Keratinocyte (primary cell): Measurements from ENCODE around the gene SFXN3.

ENCODE experiments used
- EZH2 ChIP-seq: IDR thresholded peaks from one replicate; pipeline ENCODE4 v1.6.1; 2012; ENCODE audit warnings: inconsistent platforms, mild to moderate bottlenecking, low read length, moderate library complexity
- TF ChIP-seq, protein P1 (sequence below), 3 experiments: IDR thresholded peaks in 1 of 3; conservative IDR thresholded peaks in 1 of 3; optimal IDR thresholded peaks in 1 of 3; 2 replicates in 2 of 3; 3 replicates in 1 of 3; pipeline versions ENCODE3 to v1.5.1; 2011; ENCODE audit warnings: low read length in 3 of 3, mild to moderate bottlenecking in 3 of 3, moderate library complexity in 2 of 3, control low read depth in 1 of 3, inconsistent platforms in 1 of 3; ENCODE audit not compliant: insufficient read depth in 2 of 3; ENCODE audit errors: extremely low read depth in 1 of 3

- TF ChIP-seq, protein P1, sequence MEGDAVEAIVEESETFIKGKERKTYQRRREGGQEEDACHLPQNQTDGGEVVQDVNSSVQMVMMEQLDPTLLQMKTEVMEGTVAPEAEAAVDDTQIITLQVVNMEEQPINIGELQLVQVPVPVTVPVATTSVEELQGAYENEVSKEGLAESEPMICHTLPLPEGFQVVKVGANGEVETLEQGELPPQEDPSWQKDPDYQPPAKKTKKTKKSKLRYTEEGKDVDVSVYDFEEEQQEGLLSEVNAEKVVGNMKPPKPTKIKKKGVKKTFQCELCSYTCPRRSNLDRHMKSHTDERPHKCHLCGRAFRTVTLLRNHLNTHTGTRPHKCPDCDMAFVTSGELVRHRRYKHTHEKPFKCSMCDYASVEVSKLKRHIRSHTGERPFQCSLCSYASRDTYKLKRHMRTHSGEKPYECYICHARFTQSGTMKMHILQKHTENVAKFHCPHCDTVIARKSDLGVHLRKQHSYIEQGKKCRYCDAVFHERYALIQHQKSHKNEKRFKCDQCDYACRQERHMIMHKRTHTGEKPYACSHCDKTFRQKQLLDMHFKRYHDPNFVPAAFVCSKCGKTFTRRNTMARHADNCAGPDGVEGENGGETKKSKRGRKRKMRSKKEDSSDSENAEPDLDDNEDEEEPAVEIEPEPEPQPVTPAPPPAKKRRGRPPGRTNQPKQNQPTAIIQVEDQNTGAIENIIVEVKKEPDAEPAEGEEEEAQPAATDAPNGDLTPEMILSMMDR (optimal IDR thresholded peaks at IDR 0.05 in 1 of 3, IDR thresholded peaks at IDR 0.05 in 1 of 3, conservative IDR thresholded peaks at IDR 0.05 in 1 of 3; ENCODE audit: extremely low read depth in 1 of 3, insufficient read depth in 2 of 3, low read length in 3 of 3) = no peak
- TF ChIP-seq EZH2 = no peak
These were observed 25.5 kb downstream of the SFXN3 start for GRCh38 chr10:101056365-101057151.
